HepG2 (cell line): ENCODE measurements around the gene EPDR1. TPM values are rescaled to one million over a fixed set of nuclear protein-coding genes. Genes with fewer than 3 reads are reported as not detected.
A peak's percentile ranks its signal among the peaks of the same experiment; 100 is the strongest.

Experiments
- ARID4A ChIP-seq: sonication (generic); formaldehyde crosslinking; IDR thresholded peaks from 2 replicates; pipeline ENCODE4 v1.5.0; 2020; ENCODE audit warnings: mild to moderate bottlenecking, missing genetic modification reagents, borderline replicate concordance
- CBX1 ChIP-seq: IDR thresholded peaks from one replicate; pipeline ENCODE4 v1.6.1; 2016; ENCODE audit warnings: antibody characterized with exemption, low read depth
- CREM ChIP-seq, 2 experiments: sonication (generic) in 1 of 2; formaldehyde crosslinking in 1 of 2; IDR thresholded peaks; 2 replicates each; pipeline versions ENCODE4 v1.4.0 to v1.6.1; 2016 to 2020; ENCODE audit warnings: antibody characterized with exemption in 1 of 2, mild to moderate bottlenecking in 1 of 2, missing genetic modification reagents in 1 of 2
- FOXO1 ChIP-seq: sonication (generic); formaldehyde crosslinking; IDR thresholded peaks from 2 replicates; pipeline ENCODE4 v1.4.0; 2020; ENCODE audit warnings: missing genetic modification reagents
- MXI1 ChIP-seq: IDR thresholded peaks from 3 replicates; pipeline ENCODE4 v1.6.1; 2012; ENCODE audit warnings: low read depth, low read length, inconsistent platforms, borderline replicate concordance
- NFE2 ChIP-seq: sonication (generic); formaldehyde crosslinking; IDR thresholded peaks from 2 replicates; pipeline ENCODE4 v1.4.0; 2020; ENCODE audit warnings: missing genetic modification reagents
- NFYC ChIP-seq: IDR thresholded peaks from 2 replicates; pipeline ENCODE4 v1.6.1; 2016; ENCODE audit warnings: missing genetic modification reagents, missing compliant biosample characterization
- PCBP2 ChIP-seq: fragments of 200-400 bp; formaldehyde crosslinking; optimal IDR thresholded peaks from 2 replicates; pipeline ENCODE3; 2018; ENCODE audit warnings: low read length, low read depth; ENCODE audit not compliant: poor library complexity, severe bottlenecking
- PLSCR1 ChIP-seq: sonication (generic); formaldehyde crosslinking; IDR thresholded peaks from 2 replicates; pipeline ENCODE4 v1.5.0; 2020; ENCODE audit warnings: missing genetic modification reagents, mild to moderate bottlenecking, borderline replicate concordance
- RCOR2 ChIP-seq: IDR thresholded peaks from 2 replicates; pipeline ENCODE4 v1.6.1; 2016; ENCODE audit warnings: missing biosample characterization, missing genetic modification reagents
- SMYD3 ChIP-seq: sonication (generic); formaldehyde crosslinking; IDR thresholded peaks from 2 replicates; pipeline ENCODE4 v1.8.1; 2023; ENCODE audit warnings: mild to moderate bottlenecking, missing genetic modification reagents
- ZFYVE20 ChIP-seq: sonication (generic); formaldehyde crosslinking; IDR thresholded peaks from 2 replicates; pipeline ENCODE4 v1.8.0; 2023; ENCODE audit warnings: low read depth, mild to moderate bottlenecking, moderate library complexity, missing genetic modification reagents, borderline replicate concordance
- ZNF879 ChIP-seq: sonication (generic); formaldehyde crosslinking; IDR thresholded peaks from 2 replicates; pipeline ENCODE4 v1.8.1; 2023; ENCODE audit warnings: missing genetic modification reagents
- polyA plus RNA-seq, 8 experiments: library from polyadenylated mRNA; depleted of rRNA in 3 of 8; stranded (reverse) in 7 of 8; unstranded in 1 of 8; fragments of >200 nt; fragmentation: Illumina TruSeq in 4 of 8; extraction: Trizol in 4 of 8; gene quantifications; 2 replicates each; pipeline versions ENCODE4 v1.2.1 to v1.2.3, GENCODE V29; 2011 to 2016; ENCODE audit warnings: low read depth in 4 of 8, missing spikeins in 1 of 8, mixed read lengths in 1 of 8; ENCODE audit not compliant: insufficient read depth in 1 of 8
- total RNA-seq, 5 experiments: library from RNA; depleted of rRNA; stranded (reverse); fragments of >200 nt; fragmentation: Illumina TruSeq; extraction: Trizol; gene quantifications; 2 replicates each; pipeline ENCODE4 v1.2.3, GENCODE V29; 2016; ENCODE audit warnings: low read depth in 1 of 5
- TF ChIP-seq, protein P1 (sequence below): sonication (generic); formaldehyde crosslinking; conservative IDR thresholded peaks from 2 replicates; pipeline ENCODE4 v1.4.0; 2020; ENCODE audit warnings: missing genetic modification reagents
- TF ChIP-seq, protein P2 (sequence below): sonication (generic); formaldehyde crosslinking; IDR thresholded peaks from 2 replicates; pipeline ENCODE4 v1.5.1; 2020; ENCODE audit warnings: mild to moderate bottlenecking, missing genetic modification reagents, borderline replicate concordance

Gene EPDR1
- total and polyA plus RNA-seq, 2 of the 13 experiments (the other 11 are each of a cell fraction or from before 2014, with no cell fraction given) = 38.3 to 50.2 TPM

- TF ChIP-seq, protein P1, sequence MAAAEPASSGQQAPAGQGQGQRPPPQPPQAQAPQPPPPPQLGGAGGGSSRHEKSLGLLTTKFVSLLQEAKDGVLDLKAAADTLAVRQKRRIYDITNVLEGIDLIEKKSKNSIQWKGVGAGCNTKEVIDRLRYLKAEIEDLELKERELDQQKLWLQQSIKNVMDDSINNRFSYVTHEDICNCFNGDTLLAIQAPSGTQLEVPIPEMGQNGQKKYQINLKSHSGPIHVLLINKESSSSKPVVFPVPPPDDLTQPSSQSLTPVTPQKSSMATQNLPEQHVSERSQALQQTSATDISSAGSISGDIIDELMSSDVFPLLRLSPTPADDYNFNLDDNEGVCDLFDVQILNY = no peak
- peak; percentile 95 for TF ChIP-seq CREM (IDR thresholded peaks at IDR 0.05)
- TF ChIP-seq CREM (CRISPR knock-in tag; IDR thresholded peaks at IDR 0.05) = no peak
- TF ChIP-seq SMYD3 = peak; percentile 84; the same call in 1 of the 2 replicates
- peak; percentile 50; the same call in 1 of the 3 replicates for TF ChIP-seq MXI1
- no peak for TF ChIP-seq PCBP2
- peak; percentile 98 for TF ChIP-seq RCOR2 (CRISPR knock-in tag)
- TF ChIP-seq ARID4A (CRISPR knock-in tag) = peak; percentile 80; the same call in 1 of the 2 replicates
- TF ChIP-seq, protein P2, sequence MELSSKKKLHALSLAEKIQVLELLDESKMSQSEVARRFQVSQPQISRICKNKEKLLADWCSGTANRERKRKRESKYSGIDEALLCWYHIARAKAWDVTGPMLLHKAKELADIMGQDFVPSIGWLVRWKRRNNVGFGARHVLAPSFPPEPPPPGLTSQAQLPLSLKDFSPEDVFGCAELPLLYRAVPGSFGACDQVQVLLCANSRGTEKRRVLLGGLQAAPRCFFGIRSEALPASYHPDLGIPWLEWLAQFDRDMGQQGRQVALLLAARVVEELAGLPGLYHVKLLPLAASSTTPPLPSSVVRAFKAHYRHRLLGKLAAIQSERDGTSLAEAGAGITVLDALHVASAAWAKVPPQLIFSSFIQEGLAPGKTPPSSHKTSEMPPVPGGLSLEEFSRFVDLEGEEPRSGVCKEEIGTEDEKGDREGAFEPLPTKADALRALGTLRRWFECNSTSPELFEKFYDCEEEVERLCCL (CRISPR knock-in tag) = peak; percentile 69; the same call in 1 of the 2 replicates
- TF ChIP-seq NFYC = peak; percentile 10; the same call in 1 of the 2 replicates
- no peak for TF ChIP-seq PLSCR1 (CRISPR knock-in tag)
- TF ChIP-seq ZNF879 = no peak
- TF ChIP-seq ZFYVE20 (CRISPR knock-in tag) = no peak
- no peak for TF ChIP-seq NFE2 (CRISPR knock-in tag)
- peak; percentile 98 for TF ChIP-seq FOXO1
- TF ChIP-seq CBX1 = peak; percentile 52
Observed at GRCh38 chr7:37942934-37943610, 22.6 kb downstream of the EPDR1 start (continued).
